SK-N-DZ (cell line): ENCODE results near the gene UPK1A. TPM values are rescaled to one million over a fixed set of nuclear protein-coding genes. Genes with fewer than 3 reads are reported as not detected.
A peak's percentile ranks its signal among the peaks of the same experiment; 100 is the strongest.

Source experiments
- DNase-seq: peaks from one replicate; pipeline ENCODE4 v3.0.0-alpha.2; 2015; ENCODE audit warnings: low spot score
- polyA plus RNA-seq, 2 experiments: library from polyadenylated mRNA; depleted of rRNA; stranded (reverse); fragments of >200 nt; gene quantifications; 2 replicates each; pipeline ENCODE4 v1.2.3, GENCODE V29; 2014

The UPK1A gene
- not detected in 2 replicates for polyA plus RNA-seq (2014; cell fraction: cytosol; rRNA removed)
- not detected in 2 replicates for polyA plus RNA-seq (2014; cell fraction: nucleus; rRNA removed)

GRCh38 chr19:35666251-35666913 lies at the start of gene UPK1A:
Gene UPK1A, plus strand, starts transcription at chr19:35666517. Its CDS starts 296 bp downstream, at chr19:35666813.
- DNase-seq = no peak

- no peak for DNase-seq
Measured at GRCh38 chr19:35618857-35619256, 47.5 kb upstream of the UPK1A start.

- no peak for DNase-seq
Measured at GRCh38 chr19:35619290-35619923, 46.9 kb upstream of the UPK1A start.

- no peak for DNase-seq
Measured at GRCh38 chr19:35620001-35620400, 46.3 kb upstream of the UPK1A start.

- no peak for DNase-seq
Measured at GRCh38 chr19:35621708-35622107, 44.6 kb upstream of the UPK1A start.

GRCh38 chr19:35622750-35623149 lies 43.6 kb upstream of the UPK1A start:
- DNase-seq = no peak

- DNase-seq = no peak
Measured at GRCh38 chr19:35623327-35624010, 42.8 kb upstream of the UPK1A start.

- DNase-seq = no peak
Measured at GRCh38 chr19:35628264-35628564, 38.1 kb upstream of the UPK1A start.

- peak; percentile 98 for DNase-seq
Measured at GRCh38 chr19:35628565-35629331, 37.6 kb upstream of the UPK1A start, which contains the start of gene RBM42. Gene RBM42, plus strand, starts transcription at chr19:35629036. Its CDS starts 118 bp downstream, at chr19:35629154.

- no peak for DNase-seq
Measured at GRCh38 chr19:35629332-35629633, 37.0 kb upstream of the UPK1A start.

GRCh38 chr19:35633727-35634440 lies 32.4 kb upstream of the UPK1A start:
- DNase-seq = no peak

- no peak for DNase-seq
Measured at GRCh38 chr19:35636651-35637050, 29.7 kb upstream of the UPK1A start.

GRCh38 chr19:35637165-35637564 lies 29.2 kb upstream of the UPK1A start:
- no peak for DNase-seq

- DNase-seq = no peak
Measured at GRCh38 chr19:35639321-35639639, 27.0 kb upstream of the UPK1A start.

GRCh38 chr19:35639863-35640262 lies 26.5 kb upstream of the UPK1A start:
- no peak for DNase-seq

GRCh38 chr19:35641515-35642151 lies 24.7 kb upstream of the UPK1A start, which contains the start of gene ETV2:
Gene ETV2, plus strand, starts transcription at chr19:35641745. Its CDS starts 716 bp downstream, at chr19:35642461.
- peak; percentile 32 for DNase-seq

GRCh38 chr19:35642312-35642711 lies 24.0 kb upstream of the UPK1A start:
- no peak for DNase-seq

GRCh38 chr19:35642798-35643254 lies 23.5 kb upstream of the UPK1A start:
- no peak for DNase-seq

- peak; percentile 81 for DNase-seq
Measured at GRCh38 chr19:35643255-35644205, 22.8 kb upstream of the UPK1A start.
